Natural killer cell treated with Interleukin-12 subunit alpha and Interleukin-12 subunit beta and Interleukin-15 and Interleukin-18, amount 100 ng/mL, for 72 hours (primary cell): ENCODE data around the gene MYO5A. TPM values are rescaled to one million over a fixed set of nuclear protein-coding genes. Genes with fewer than 3 reads are reported as not detected.
"Not testable (repeated sequence)": the region's sequence is repeated elsewhere in the genome, so short reads cannot be mapped to it uniquely, and the experiment has no call there.

Experiments
- ATAC-seq, 2 donors: fragments of 150-1000 bp; cut with Tn5 transposase in 1 of 2; sonication (Bioruptor Pico), chemical (Tn5 transposase) in 1 of 2; 2 replicates each; pipeline ENCODE4 v1.10.0; 2021
- DNase-seq: peaks from one replicate; pipeline ENCODE4 v3.0.0; 2022; ENCODE audit warnings: low spot score
- H3K27ac Mint-ChIP-seq, 2 donors: 1 replicate in 1 of 2; 2 replicates in 1 of 2; pipeline ENCODE4 v1.8.0; 2022; ENCODE audit warnings: mixed read lengths in 2 of 2, mild to moderate bottlenecking in 1 of 2, moderate library complexity in 1 of 2
- H3K27me3 Mint-ChIP-seq, 2 donors: 1 replicate in 1 of 2; 2 replicates in 1 of 2; pipeline ENCODE4 v1.8.0; 2022; ENCODE audit warnings: mixed read lengths in 2 of 2
- H3K36me3 Mint-ChIP-seq: one replicate; pipeline ENCODE4 v1.8.0; 2022; ENCODE audit warnings: mixed read lengths
- H3K4me1 Mint-ChIP-seq, 2 donors: 1 replicate in 1 of 2; 2 replicates in 1 of 2; pipeline ENCODE4 v1.8.0; 2022; ENCODE audit warnings: low read depth in 2 of 2, mixed read lengths in 2 of 2, mild to moderate bottlenecking in 1 of 2
- H3K4me3 Mint-ChIP-seq: one replicate; pipeline ENCODE4 v1.8.0; 2022; ENCODE audit warnings: mixed read lengths
- H3K9me3 Mint-ChIP-seq: 2 replicates; pipeline ENCODE4 v1.8.0; 2022; ENCODE audit warnings: mixed read lengths
- total RNA-seq, 2 donors: library from RNA; stranded (reverse); gene quantifications; one replicate each; pipeline ENCODE4 v1.2.3, GENCODE V29; 2022

MYO5A gene
- total RNA-seq: 10 to 100 TPM; 42.4 to 49.5 TPM

DNA sequence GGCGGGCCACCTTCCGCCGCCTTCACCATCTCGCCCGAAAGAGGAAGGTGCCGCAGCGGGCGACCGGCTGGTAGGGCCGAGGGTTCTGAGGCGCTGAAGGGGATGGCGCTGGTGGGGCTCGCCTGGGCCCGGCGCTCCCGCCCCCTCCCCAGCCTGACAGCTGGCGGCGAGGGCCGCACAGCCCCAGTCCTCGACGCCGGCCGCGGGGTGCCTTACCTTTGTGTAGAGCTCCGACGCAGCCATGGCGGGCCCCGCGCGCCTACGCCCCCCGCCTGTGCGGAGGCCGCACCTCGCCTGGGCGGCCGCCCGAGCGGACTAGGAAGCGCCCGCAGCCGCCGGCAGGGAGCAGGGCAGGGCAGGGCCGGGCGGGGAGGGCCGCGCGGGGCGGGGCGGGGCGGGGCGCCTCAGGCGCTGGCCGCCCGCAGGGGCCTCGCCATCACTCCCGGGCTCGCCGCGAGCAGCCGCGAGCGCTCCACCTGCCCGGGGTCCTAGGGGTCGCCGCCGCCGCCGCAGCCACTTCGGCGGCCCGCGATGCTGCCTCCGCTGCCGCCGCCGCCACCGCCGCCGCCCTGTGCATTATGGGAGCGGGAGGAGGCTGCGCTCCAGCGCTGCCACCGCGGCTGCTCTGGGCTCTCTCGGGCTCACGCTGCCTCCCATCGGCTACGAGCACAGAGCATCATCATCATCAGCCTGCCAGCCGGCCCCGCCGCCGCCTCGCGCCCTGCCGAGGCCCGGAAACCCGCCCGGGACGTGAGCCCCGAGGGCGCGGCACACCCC is at the start of gene MYO5A:
Gene MYO5A (minus strand): TSS at position 317 of the 777 bp plus-strand sequence. CDS start 74 bp downstream, at position 243.
- peak; percentile 84 for DNase-seq
- peak; percentile 94 to 95 for ATAC-seq
- no peaks in the 10 kb centered on the region for H3K9me3 Mint-ChIP-seq
- H3K36me3 Mint-ChIP-seq: no peaks in the 10 kb centered on the region
- H3K27ac Mint-ChIP-seq: peak within 1 kb of the TSS; percentile 78 to 87
- peak within 1 kb of the TSS; percentile 90 for H3K4me3 Mint-ChIP-seq
- peaks cover 24 to 25% of the 10 kb centered on the region in 2 donors for H3K4me1 Mint-ChIP-seq
- H3K27me3 Mint-ChIP-seq: peaks cover 6 to 11% of the 10 kb centered on the region in 2 donors

GRCh38 chr15:52576692-52577091 is 48.0 kb upstream of the MYO5A start:
- no peaks in the 10 kb centered on the region for H3K27me3 Mint-ChIP-seq
- H3K4me1 Mint-ChIP-seq: no peaks in the 10 kb centered on the region
- no peak overlapping the region for H3K27ac Mint-ChIP-seq
- DNase-seq: no peak
- no peaks in the 10 kb centered on the region for H3K9me3 Mint-ChIP-seq
- no peak for ATAC-seq
- no peak overlapping the region for H3K4me3 Mint-ChIP-seq
- H3K36me3 Mint-ChIP-seq: no peaks in the 10 kb centered on the region

GRCh38 chr15:52575573-52575972 is 46.9 kb upstream of the MYO5A start:
- H3K27ac Mint-ChIP-seq, DNase-seq, H3K36me3 Mint-ChIP-seq, H3K9me3 Mint-ChIP-seq, H3K4me1 Mint-ChIP-seq, H3K4me3 Mint-ChIP-seq, ATAC-seq, H3K27me3 Mint-ChIP-seq: not testable (repeated sequence)

DNA sequence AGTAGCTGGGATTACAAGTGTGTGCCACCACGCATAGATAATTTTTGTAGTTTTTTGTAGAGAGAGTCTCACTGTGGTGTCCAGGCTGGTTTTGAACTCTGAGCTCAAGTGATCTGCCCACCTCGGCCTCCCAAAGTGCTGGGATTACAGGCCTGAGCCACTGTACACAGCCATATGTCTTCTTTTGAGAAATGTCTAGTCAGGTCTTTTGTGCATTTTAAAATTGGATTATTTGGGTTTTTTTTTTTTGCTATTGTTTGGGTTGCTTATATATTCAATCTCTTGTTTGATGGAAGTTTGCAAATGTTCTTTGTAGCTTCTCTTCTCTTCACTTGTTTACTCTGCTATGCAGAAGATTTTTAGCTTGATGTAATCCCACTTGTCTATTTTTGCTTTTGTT is 46.4 kb upstream of the MYO5A start:
- Mint-ChIP-seq H3K4me3 (no peak overlapping the region), H3K36me3 (no peaks in the 10 kb centered on the region), H3K27me3 (no peaks in the 10 kb centered on the region), H3K4me1 (no peaks in the 10 kb centered on the region), H3K27ac (no peak overlapping the region), H3K9me3 (no peaks in the 10 kb centered on the region)
- ATAC-seq (no peak), DNase-seq (no peak)

DNA sequence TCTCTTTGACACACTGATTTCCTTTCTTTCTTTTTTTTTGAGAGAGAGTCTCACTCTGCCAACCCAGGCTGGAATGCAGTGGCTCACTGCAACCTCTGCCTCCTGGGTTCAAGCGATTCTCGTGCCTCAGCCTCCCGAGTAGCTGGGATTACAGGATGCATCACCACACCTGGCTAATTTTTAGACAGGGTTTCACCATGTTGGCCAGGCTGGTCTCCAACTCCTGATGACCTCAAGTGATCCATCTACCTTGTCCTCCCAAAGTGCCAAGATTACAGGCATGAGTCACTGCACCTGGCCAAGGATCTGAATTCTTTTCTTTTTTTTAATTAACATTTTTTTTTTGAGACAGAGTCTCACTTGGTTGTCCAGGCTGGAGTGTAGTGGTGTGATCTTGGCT is 45.9 kb upstream of the MYO5A start:
- not testable (repeated sequence) for H3K27me3 Mint-ChIP-seq, H3K4me1 Mint-ChIP-seq, ATAC-seq, H3K27ac Mint-ChIP-seq, H3K36me3 Mint-ChIP-seq, H3K9me3 Mint-ChIP-seq, H3K4me3 Mint-ChIP-seq, DNase-seq

- peak within 1 kb of the TSS; percentile 95 for H3K4me3 Mint-ChIP-seq
- peak within 1 kb of the TSS; percentile 94 to 95 for H3K27ac Mint-ChIP-seq
- DNase-seq: peak; percentile 89
- peak; percentile 85 to 91 for ATAC-seq
- no peaks in the 10 kb centered on the region for H3K27me3 Mint-ChIP-seq
- H3K4me1 Mint-ChIP-seq: peaks cover 15 to 26% of the 10 kb centered on the region in 2 donors
- no peaks in the 10 kb centered on the region for H3K9me3 Mint-ChIP-seq
- peaks cover 9% of the 10 kb centered on the region for H3K36me3 Mint-ChIP-seq
Observed at GRCh38 chr15:52568601-52569585, 40.2 kb upstream of the MYO5A start, which contains the start of gene ARPP19. TSS of gene ARPP19 (minus strand) at chr15:52569030. CDS start at chr15:52568892, 138 bp downstream.

DNA sequence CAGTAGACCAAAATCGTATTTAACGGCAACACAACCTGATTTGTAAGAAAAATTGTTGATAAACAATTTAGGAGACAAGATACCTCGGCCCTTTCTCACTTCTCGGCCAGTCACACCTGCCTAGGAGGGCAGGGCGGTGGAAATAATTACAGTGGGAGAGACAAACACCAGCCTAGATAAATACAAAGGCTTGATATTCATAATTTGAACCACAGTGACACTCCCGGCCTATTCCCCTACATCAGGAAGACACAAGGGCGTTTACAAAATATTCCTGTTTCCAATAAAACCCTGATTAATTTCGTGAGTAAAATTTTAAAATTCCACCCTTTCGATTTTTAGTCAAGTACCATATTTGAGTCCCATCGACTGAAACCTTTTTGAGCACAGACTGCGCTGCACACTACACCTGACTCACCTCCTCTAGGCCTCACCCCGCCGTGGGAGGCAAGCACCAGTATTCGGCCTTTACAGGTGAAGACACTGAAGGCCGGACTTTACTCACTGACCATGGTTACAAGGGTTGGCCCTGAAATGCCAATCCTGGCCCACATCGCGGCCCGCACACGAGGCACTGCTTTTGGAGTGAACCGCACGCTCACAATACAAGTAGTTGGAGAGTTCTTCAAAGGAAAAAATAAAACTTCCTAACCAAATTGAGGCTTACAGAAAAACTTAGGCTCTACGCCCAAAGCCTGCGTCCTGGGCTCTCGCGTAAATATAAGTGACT is 39.4 kb upstream of the MYO5A start:
- H3K9me3 Mint-ChIP-seq: no peaks in the 10 kb centered on the region
- H3K4me1 Mint-ChIP-seq: peaks cover 15 to 26% of the 10 kb centered on the region in 2 donors
- DNase-seq (no peak), ATAC-seq (peak in 1 of 2 donors; percentile 51)
- H3K4me3 Mint-ChIP-seq: peak overlapping the region; percentile 89
- H3K27me3 Mint-ChIP-seq: no peaks in the 10 kb centered on the region
- H3K36me3 Mint-ChIP-seq: peaks cover 9% of the 10 kb centered on the region
- H3K27ac Mint-ChIP-seq: peak overlapping the region; percentile 94 to 95

DNA sequence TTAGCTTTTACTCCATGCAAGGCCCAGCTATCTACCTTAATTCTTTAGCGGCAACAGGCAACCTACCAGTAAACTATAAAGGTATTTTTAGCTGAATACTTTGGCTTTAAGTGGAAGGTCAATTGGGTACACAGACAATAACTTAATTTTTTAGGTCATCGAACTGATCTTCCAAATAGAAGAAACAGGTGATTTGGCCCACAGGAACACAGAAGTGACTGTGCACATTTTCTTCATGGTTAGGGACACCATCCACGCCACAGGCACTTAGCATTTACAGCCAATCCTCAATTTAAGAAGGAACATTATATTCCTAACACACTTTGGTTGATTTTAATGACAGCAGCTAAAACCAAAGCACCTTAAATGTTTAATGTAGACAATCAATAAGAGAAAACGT is 38.2 kb upstream of the MYO5A start:
- peaks cover 9% of the 10 kb centered on the region for H3K36me3 Mint-ChIP-seq
- no peak for ATAC-seq
- no peaks in the 10 kb centered on the region for H3K9me3 Mint-ChIP-seq
- no peaks in the 10 kb centered on the region for H3K27me3 Mint-ChIP-seq
- H3K27ac Mint-ChIP-seq: peak overlapping the region; percentile 94 to 95
- H3K4me3 Mint-ChIP-seq: peak overlapping the region; percentile 89
- DNase-seq: no peak
- peaks cover 21 to 32% of the 10 kb centered on the region in 2 donors for H3K4me1 Mint-ChIP-seq

GRCh38 chr15:52565417-52566358 is 37.0 kb upstream of the MYO5A start:
- H3K27ac Mint-ChIP-seq: not testable (repeated sequence)

GRCh38 chr15:52563501-52564060 is 34.9 kb upstream of the MYO5A start:
- H3K4me3 Mint-ChIP-seq: no peak overlapping the region
- peaks cover 32 to 53% of the 10 kb centered on the region in 2 donors for H3K4me1 Mint-ChIP-seq
- no peak overlapping the region for H3K27ac Mint-ChIP-seq
- no peaks in the 10 kb centered on the region for H3K27me3 Mint-ChIP-seq
- H3K36me3 Mint-ChIP-seq: peaks cover 10% of the 10 kb centered on the region
- DNase-seq (no peak), ATAC-seq (no peak)
- H3K9me3 Mint-ChIP-seq: no peaks in the 10 kb centered on the region

More at GRCh38 chr15:52565417-52566358, 37.0 kb upstream of the MYO5A start:
- not testable (repeated sequence) for H3K36me3 Mint-ChIP-seq, DNase-seq, H3K9me3 Mint-ChIP-seq, H3K27me3 Mint-ChIP-seq, ATAC-seq
- Mint-ChIP-seq H3K4me3 (peak overlapping the region; percentile 21), H3K4me1 (peaks cover 25 to 42% of the 10 kb centered on the region in 2 donors)

DNA sequence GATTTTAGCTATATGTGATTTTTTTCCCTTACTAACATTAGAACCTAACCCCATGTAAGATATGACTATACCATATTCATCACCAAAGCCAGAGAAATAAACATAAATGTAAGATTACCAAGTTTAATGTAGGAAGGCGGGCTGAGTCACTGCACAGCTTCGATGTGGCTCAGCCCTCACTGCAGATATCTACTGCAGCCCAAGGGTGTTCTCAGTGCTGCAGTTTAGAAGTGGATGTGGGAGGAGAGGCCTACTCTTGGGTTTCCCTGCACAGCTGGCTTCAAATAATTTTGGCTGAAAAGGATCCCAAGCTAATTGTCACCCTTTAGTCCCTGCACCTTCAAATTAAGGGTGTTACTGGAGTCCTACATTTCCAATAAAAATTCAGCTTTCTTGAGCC is 30.9 kb upstream of the MYO5A start:
- DNase-seq: no peak
- H3K4me3 Mint-ChIP-seq: peak overlapping the region; percentile 77
- no peaks in the 10 kb centered on the region for H3K9me3 Mint-ChIP-seq
- H3K27ac Mint-ChIP-seq: peak overlapping the region; percentile 87 to 96
- H3K4me1 Mint-ChIP-seq: peaks cover 33 to 57% of the 10 kb centered on the region in 2 donors
- H3K36me3 Mint-ChIP-seq: peaks cover 6% of the 10 kb centered on the region
- ATAC-seq: peak in 1 of 2 donors; percentile 81
- no peaks in the 10 kb centered on the region for H3K27me3 Mint-ChIP-seq

DNA sequence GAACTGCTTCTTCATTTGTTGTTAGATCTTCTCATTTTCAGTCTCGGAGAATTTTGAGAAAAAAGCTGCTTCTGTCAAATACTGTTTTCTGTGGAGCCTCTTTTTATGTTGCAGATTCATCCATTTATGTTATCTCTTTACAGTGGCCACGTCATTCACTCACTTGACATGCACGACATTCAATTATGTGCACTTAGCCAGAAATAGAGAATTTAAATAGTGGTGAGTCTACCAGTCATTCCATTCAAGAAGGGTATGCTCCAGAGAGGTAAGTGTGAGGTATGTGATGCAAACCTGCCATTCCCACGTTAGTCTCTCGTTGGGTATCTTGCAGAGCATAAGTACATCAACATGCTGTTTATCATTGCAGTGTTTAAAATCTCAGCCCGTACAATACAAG is 30.3 kb upstream of the MYO5A start:
- DNase-seq (no peak), ATAC-seq (peak in 1 of 2 donors; percentile 58)
- Mint-ChIP-seq H3K27ac (peak overlapping the region; percentile 87 to 96), H3K4me3 (peak overlapping the region; percentile 77), H3K4me1 (peaks cover 31 to 52% of the 10 kb centered on the region in 2 donors), H3K27me3 (no peaks in the 10 kb centered on the region), H3K9me3 (no peaks in the 10 kb centered on the region), H3K36me3 (peaks cover 9% of the 10 kb centered on the region)
